Sigmoid colon (tissue), 7 donors: Measurements from ENCODE around the gene CACNA1G. TPM values are rescaled to one million over a fixed set of nuclear protein-coding genes. Genes with fewer than 3 reads are reported as not detected.

Experiments used
- DNase-seq: peaks from one replicate; pipeline ENCODE4 v3.0.0-alpha.2; 2019
- H3K27ac ChIP-seq, 4 donors: fragments of 200-600 bp; sonication (generic); one replicate each; pipeline ENCODE4 v1.5.1; 2016 to 2019; ENCODE audit warnings: mild to moderate bottlenecking in 1 of 4
- H3K27me3 ChIP-seq, 3 donors: fragments of 200-600 bp; sonication (generic); one replicate each; pipeline ENCODE4 v1.5.1; 2019; ENCODE audit warnings: mild to moderate bottlenecking in 1 of 3
- H3K36me3 ChIP-seq, 4 donors: fragments of 200-600 bp; sonication (generic); one replicate each; pipeline ENCODE4 v1.5.1; 2016 to 2019
- H3K4me1 ChIP-seq, 4 donors: fragments of 200-600 bp; sonication (generic); one replicate each; pipeline ENCODE4 v1.5.1; 2017 to 2019
- H3K4me3 ChIP-seq, 4 donors: fragments of 200-600 bp; sonication (generic); one replicate each; pipeline ENCODE4 v1.5.1; 2017 to 2019; ENCODE audit warnings: mild to moderate bottlenecking in 2 of 4, moderate library complexity in 1 of 4
- H3K9me3 ChIP-seq, 4 donors: fragments of 200-600 bp in 3 of 4; sonication (generic) in 3 of 4; one replicate each; pipeline versions ENCODE4 v1.5.1 to v1.6.1; 2013 to 2019
- EP300 ChIP-seq, 4 donors: sonication (generic); formaldehyde crosslinking; IDR thresholded peaks; one replicate each; pipeline ENCODE4 v1.6.1; 2017; ENCODE audit warnings: antibody characterized with exemption in 4 of 4
- POLR2A ChIP-seq, 2 donors: fragments of 450-650 bp; IDR thresholded peaks; one replicate each; pipeline ENCODE4 v1.6.1; 2016; ENCODE audit warnings: antibody characterized with exemption in 2 of 2, mild to moderate bottlenecking in 2 of 2, moderate library complexity in 2 of 2
- POLR2AphosphoS5 ChIP-seq, 4 donors: sonication (generic); formaldehyde crosslinking; IDR thresholded peaks; one replicate each; pipeline ENCODE4 v1.6.1; 2017; ENCODE audit warnings: antibody characterized with exemption in 4 of 4
- WGBS, 2 donors: extraction: QIAGEN DNeasy Blood & Tissue Kit; methylation state at CpG; one replicate each; pipeline ENCODE4 v1.1.7; 2013; 5-methylcytosine and 5-hydroxymethylcytosine counted together
- intact Hi-C: fragments of 100-400 bp; cut with DNase I; formaldehyde crosslinking; loops from one replicate; pipeline ENCODE4 v1.15.1; 2023
- polyA plus RNA-seq, 3 donors: library from polyadenylated mRNA; stranded (reverse); fragments of 200-250 nt; gene quantifications; one replicate each; pipeline ENCODE4 v1.2.3, GENCODE V29; 2013
- total RNA-seq, 4 donors: library from RNA; depleted of rRNA; stranded (reverse); fragments of >200 nt; gene quantifications; one replicate each; pipeline ENCODE4 v1.1.0, GENCODE V29; 2016
- TF ChIP-seq, protein P1 (sequence below), 4 experiments: fragments of 450-650 bp in 3 of 4; fragments of 200-600 bp in 1 of 4; IDR thresholded peaks; one replicate each; pipeline ENCODE4 v1.5.1; 2016 to 2019; ENCODE audit warnings: antibody characterized with exemption in 4 of 4, mild to moderate bottlenecking in 3 of 4, moderate library complexity in 2 of 4
- donor health status: healthy with polysubstance abuse.
- donor health status: Bipolar disorder and iron deficiency.
- donor health status: healthy.

Gene CACNA1G
- total and polyA plus RNA-seq, 7 donors, result under 0.01 to 1.4 (median 0.34) TPM; not detected in 1

DNA sequence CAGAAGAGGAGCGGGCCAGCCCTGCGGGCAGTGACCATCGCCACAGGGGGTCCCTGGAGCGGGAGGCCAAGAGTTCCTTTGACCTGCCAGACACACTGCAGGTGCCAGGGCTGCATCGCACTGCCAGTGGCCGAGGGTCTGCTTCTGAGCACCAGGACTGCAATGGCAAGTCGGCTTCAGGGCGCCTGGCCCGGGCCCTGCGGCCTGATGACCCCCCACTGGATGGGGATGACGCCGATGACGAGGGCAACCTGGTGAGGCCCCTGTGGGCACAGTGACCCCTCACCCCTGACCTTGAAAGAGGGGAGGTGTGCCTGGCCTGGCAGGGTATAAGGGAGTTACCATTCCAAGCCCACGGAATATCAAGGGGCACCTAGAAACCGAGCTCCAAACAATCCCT lies 39.1 kb downstream of the CACNA1G start:
- TF ChIP-seq EP300 (IDR thresholded peaks at IDR 0.05) (no peak), POLR2AphosphoS5 (IDR thresholded peaks at IDR 0.05) (no peak), POLR2A (IDR thresholded peaks at IDR 0.05) (no peak)
- TF ChIP-seq, protein P1, sequence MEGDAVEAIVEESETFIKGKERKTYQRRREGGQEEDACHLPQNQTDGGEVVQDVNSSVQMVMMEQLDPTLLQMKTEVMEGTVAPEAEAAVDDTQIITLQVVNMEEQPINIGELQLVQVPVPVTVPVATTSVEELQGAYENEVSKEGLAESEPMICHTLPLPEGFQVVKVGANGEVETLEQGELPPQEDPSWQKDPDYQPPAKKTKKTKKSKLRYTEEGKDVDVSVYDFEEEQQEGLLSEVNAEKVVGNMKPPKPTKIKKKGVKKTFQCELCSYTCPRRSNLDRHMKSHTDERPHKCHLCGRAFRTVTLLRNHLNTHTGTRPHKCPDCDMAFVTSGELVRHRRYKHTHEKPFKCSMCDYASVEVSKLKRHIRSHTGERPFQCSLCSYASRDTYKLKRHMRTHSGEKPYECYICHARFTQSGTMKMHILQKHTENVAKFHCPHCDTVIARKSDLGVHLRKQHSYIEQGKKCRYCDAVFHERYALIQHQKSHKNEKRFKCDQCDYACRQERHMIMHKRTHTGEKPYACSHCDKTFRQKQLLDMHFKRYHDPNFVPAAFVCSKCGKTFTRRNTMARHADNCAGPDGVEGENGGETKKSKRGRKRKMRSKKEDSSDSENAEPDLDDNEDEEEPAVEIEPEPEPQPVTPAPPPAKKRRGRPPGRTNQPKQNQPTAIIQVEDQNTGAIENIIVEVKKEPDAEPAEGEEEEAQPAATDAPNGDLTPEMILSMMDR (IDR thresholded peaks at IDR 0.05), result no peak
- H3K36me3 ChIP-seq, result no peaks in the 10 kb centered on the region
- 94% methylated on average over 15 of the region's 15 CpGs for WGBS, 2 donors
- H3K27me3 ChIP-seq, result no peaks in the 10 kb centered on the region
- peaks cover 0 to 8% (median 6%) of the 10 kb centered on the region in 4 donors for H3K4me1 ChIP-seq
- no peaks in the 10 kb centered on the region for H3K9me3 ChIP-seq
- no peak for DNase-seq
- H3K27ac ChIP-seq, result no peak overlapping the region
- intact Hi-C loops, result no loop called here
- H3K4me3 ChIP-seq, result no peak overlapping the region

DNA sequence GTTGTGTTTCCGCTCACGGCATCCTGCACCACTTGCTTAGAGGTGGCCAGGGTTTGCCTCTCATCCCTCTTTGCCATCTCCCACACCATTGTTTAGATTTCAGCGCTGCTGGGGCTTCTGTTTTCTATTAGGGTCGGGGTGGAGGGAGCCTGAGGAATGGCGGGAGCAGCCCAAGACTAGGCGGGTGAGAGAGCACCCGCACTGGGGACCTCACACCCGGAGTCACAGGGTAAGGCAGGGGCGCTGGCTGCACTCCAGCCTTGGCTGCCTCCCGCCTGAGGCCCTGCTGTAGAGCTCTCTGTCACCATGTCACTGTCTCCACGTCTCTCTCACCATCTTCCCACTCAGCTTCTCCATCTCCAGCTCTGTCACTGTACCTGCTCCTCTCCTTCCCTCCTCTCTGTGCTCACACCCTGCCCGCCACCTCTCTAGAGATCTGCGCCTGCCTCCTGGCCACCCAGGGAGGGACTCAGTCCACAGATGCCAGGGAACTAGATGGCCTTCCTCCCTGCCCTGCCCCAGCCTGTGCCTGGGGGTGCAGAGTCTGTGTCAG lies 41.4 kb downstream of the CACNA1G start:
- intact Hi-C loops, result no loop called here
- no peaks in the 10 kb centered on the region for H3K9me3 ChIP-seq
- no peak overlapping the region for H3K4me3 ChIP-seq
- DNase-seq, result no peak
- H3K27ac ChIP-seq, result no peak overlapping the region
- 72 to 79% methylated on average over 13 of the region's 13 CpGs for WGBS, 2 donors
- peaks cover 0 to 14% (median 12%) of the 10 kb centered on the region in 4 donors for H3K4me1 ChIP-seq
- no peak for TF ChIP-seq POLR2AphosphoS5 (IDR thresholded peaks at IDR 0.05)
- H3K36me3 ChIP-seq, result no peaks in the 10 kb centered on the region
- H3K27me3 ChIP-seq, result peaks cover 0 to 4% (median 0%) of the 10 kb centered on the region in 3 donors

DNA sequence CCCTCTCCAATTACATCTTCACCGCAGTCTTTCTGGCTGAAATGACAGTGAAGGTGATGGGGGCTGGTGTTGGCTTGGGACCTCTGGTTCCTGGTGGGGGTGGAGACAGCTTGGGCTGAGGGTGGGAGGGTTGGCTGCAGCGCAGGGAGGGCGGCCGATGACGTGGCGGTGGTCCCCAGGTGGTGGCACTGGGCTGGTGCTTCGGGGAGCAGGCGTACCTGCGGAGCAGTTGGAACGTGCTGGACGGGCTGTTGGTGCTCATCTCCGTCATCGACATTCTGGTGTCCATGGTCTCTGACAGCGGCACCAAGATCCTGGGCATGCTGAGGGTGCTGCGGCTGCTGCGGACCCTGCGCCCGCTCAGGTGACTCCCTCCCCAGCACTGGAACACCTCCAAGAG lies 42.3 kb downstream of the CACNA1G start:
- H3K4me3 ChIP-seq, result no peak overlapping the region
- intact Hi-C loops, result no loop called here
- H3K27me3 ChIP-seq, result peaks cover 0 to 4% (median 0%) of the 10 kb centered on the region in 3 donors
- no peaks in the 10 kb centered on the region for H3K36me3 ChIP-seq
- no peaks in the 10 kb centered on the region for H3K9me3 ChIP-seq
- H3K4me1 ChIP-seq, result peaks cover 0 to 14% (median 12%) of the 10 kb centered on the region in 4 donors
- TF ChIP-seq EP300 (IDR thresholded peaks at IDR 0.05) (no peak), POLR2A (IDR thresholded peaks at IDR 0.05) (no peak), POLR2AphosphoS5 (IDR thresholded peaks at IDR 0.05) (no peak)
- TF ChIP-seq, protein P1 (IDR thresholded peaks at IDR 0.05), result no peak
- DNase-seq, result no peak
- no peak overlapping the region for H3K27ac ChIP-seq
- 88 to 91% methylated on average over 18 of the region's 18 CpGs for WGBS, 2 donors

DNA sequence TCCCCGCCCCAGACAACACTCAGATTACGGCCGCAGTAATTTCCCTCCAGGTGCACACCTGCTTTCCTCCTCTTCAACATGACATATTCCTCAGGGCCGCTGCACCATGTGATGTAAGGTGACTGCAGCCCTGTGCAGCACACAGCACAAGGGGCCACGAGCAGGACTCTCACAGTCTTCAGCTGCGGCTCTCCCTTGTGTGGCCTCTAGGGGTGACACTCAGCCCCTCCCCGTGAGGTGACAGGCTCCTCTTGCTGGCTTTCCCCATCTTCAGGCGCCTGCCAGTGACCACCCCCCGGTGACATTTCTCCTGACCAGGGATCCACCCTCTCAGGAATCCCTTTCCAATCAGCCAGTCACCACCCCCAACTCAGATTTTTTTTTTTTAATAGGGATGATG lies 42.8 kb downstream of the CACNA1G start:
- H3K4me1 ChIP-seq, result peaks cover 0 to 14% (median 12%) of the 10 kb centered on the region in 4 donors
- H3K27ac ChIP-seq, result no peak overlapping the region
- WGBS, 2 donors, result 26 to 59% methylated on average over 9 of the region's 9 CpGs
- H3K4me3 ChIP-seq, result no peak overlapping the region
- intact Hi-C loops, result no loop called here
- TF ChIP-seq POLR2AphosphoS5 (IDR thresholded peaks at IDR 0.05) (no peak), EP300 (IDR thresholded peaks at IDR 0.05) (no peak), POLR2A (IDR thresholded peaks at IDR 0.05) (no peak)
- TF ChIP-seq, protein P1 (IDR thresholded peaks at IDR 0.05), result no peak
- DNase-seq, result no peak
- H3K27me3 ChIP-seq, result peaks cover 0 to 4% (median 0%) of the 10 kb centered on the region in 3 donors
- H3K36me3 ChIP-seq, result no peaks in the 10 kb centered on the region
- H3K9me3 ChIP-seq, result no peaks in the 10 kb centered on the region

DNA sequence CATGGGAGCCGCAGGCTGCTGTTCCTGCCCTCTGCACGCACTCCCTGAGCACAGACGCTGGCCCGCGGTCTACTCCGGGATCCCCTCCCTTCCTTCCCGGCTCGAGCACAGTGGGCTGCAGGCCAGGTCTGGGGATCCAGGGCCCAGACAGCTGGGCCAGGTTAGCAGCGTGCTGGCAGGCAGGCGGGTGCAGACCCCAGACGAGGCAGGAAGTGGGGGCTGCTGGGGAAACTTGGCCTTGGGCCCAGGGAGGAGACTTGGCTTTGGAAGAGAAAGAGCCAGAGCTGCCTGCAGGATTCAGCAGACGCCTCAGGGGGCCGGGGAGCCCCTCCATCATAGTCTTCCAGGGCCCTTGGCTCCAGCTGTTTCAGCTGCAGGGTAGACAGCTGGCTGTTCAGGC lies 44.0 kb downstream of the CACNA1G start:
- 34 to 66% methylated on average over 13 of the region's 13 CpGs for WGBS, 2 donors
- intact Hi-C loops, result no loop called here
- H3K27ac ChIP-seq, result no peak overlapping the region

More for the DNA sequence above, 44.0 kb downstream of the CACNA1G start:
- peaks cover 0 to 14% (median 12%) of the 10 kb centered on the region in 4 donors for H3K4me1 ChIP-seq
- H3K27me3 ChIP-seq, result peaks cover 0 to 8% (median 0%) of the 10 kb centered on the region in 3 donors
- TF ChIP-seq, protein P1 (IDR thresholded peaks at IDR 0.05), result no peak
- TF ChIP-seq EP300 (IDR thresholded peaks at IDR 0.05) (no peak), POLR2A (IDR thresholded peaks at IDR 0.05) (no peak), POLR2AphosphoS5 (IDR thresholded peaks at IDR 0.05) (peak in 1 of 4 donors; percentile 20)
- peak; percentile 86 for DNase-seq
- H3K4me3 ChIP-seq, result peak overlapping the region in 1 of 4 donors; percentile 1
- H3K36me3 ChIP-seq, result no peaks in the 10 kb centered on the region
- H3K9me3 ChIP-seq, result no peaks in the 10 kb centered on the region
